T-cell (primary cell): ENCODE results near the gene DGKH. TPM values are rescaled to one million over a fixed set of nuclear protein-coding genes. Genes with fewer than 3 reads are reported as not detected.
"Not testable (repeated sequence)": the region's sequence is repeated elsewhere in the genome, so short reads cannot be mapped to it uniquely, and the experiment has no call there.

Source experiments
- ATAC-seq, 4 experiments: fragments of 200-7000 bp in 3 of 4; fragments of 150-1000 bp in 1 of 4; cut with Tn5 transposase; replicated peaks in 1 of 4; 1 replicate in 3 of 4; 2 replicates in 1 of 4; pipeline ENCODE4 v1.10.0; 2021; ENCODE audit warnings: moderate library complexity in 3 of 4, mild to moderate bottlenecking in 2 of 4, moderate number of reproducible peaks in 1 of 4
- CTCF ChIA-PET, 2 donors: fragments of 300-600 bp; sonication (Branson Sonifier 250); formaldehyde crosslinking; loops; one replicate each; lab custom pipeline; 2022; ENCODE audit warnings: antibody characterized with exemption in 2 of 2; lab: Charles Lee
- POLR2A ChIA-PET, 2 donors: fragments of 300-600 bp; sonication (Branson Sonifier 250); formaldehyde crosslinking; loops; one replicate each; lab custom pipeline; 2022; ENCODE audit warnings: antibody characterized with exemption in 2 of 2; lab: Charles Lee
- DNase-seq, 35 experiments: peaks; one replicate each; pipeline versions ENCODE4 v3.0.0 to v3.0.0-alpha.2; 2013 to 2023
- H3K27ac ChIP-seq: one replicate; pipeline ENCODE4 v1.5.1; 2013; ENCODE audit warnings: low read length
- H3K27me3 ChIP-seq, 2 experiments: replicated peaks in 1 of 2; 1 replicate in 1 of 2; 2 replicates in 1 of 2; pipeline versions ENCODE4 v1.6.1 to v1.7.0; 2013; ENCODE audit warnings: low read length in 1 of 2, mixed read lengths in 1 of 2; ENCODE audit not compliant: control insufficient read depth in 2 of 2, insufficient read depth in 2 of 2; ENCODE audit errors: extremely low read depth in 1 of 2
- H3K36me3 ChIP-seq, 2 donors: 1 replicate in 1 of 2; 2 replicates in 1 of 2; pipeline versions ENCODE4 v1.6.1 to v1.7.0; 2013; ENCODE audit warnings: low read length in 1 of 2; ENCODE audit not compliant: control insufficient read depth in 2 of 2, insufficient read depth in 1 of 2; ENCODE audit errors: extremely low read depth in 1 of 2
- H3K4me1 ChIP-seq, 2 experiments: 1 replicate in 1 of 2; 2 replicates in 1 of 2; pipeline versions ENCODE4 v1.6.1 to v1.7.0; 2013; ENCODE audit warnings: low read length in 2 of 2, mixed read lengths in 1 of 2; ENCODE audit not compliant: insufficient read depth in 2 of 2, control insufficient read depth in 1 of 2; ENCODE audit errors: extremely low read depth in 1 of 2
- H3K4me3 ChIP-seq, 2 donors: 1 replicate in 1 of 2; 2 replicates in 1 of 2; pipeline versions ENCODE4 v1.5.1 to v1.7.0; 2013; ENCODE audit warnings: mild to moderate bottlenecking in 2 of 2, low read length in 1 of 2, moderate library complexity in 1 of 2; ENCODE audit not compliant: control insufficient read depth in 1 of 2; ENCODE audit errors: extremely low read depth in 1 of 2
- H3K9me3 ChIP-seq: 2 replicates; pipeline ENCODE4 v1.7.0; 2013
- H3K27ac Mint-ChIP-seq, 2 donors: one replicate each; pipeline ENCODE4 v1.8.0; 2020 to 2021; ENCODE audit warnings: mild to moderate bottlenecking in 2 of 2, mixed read lengths in 2 of 2
- H3K27me3 Mint-ChIP-seq, 2 donors: one replicate each; pipeline ENCODE4 v1.8.0; 2021 to 2022; ENCODE audit warnings: mixed read lengths in 2 of 2
- H3K36me3 Mint-ChIP-seq: one replicate; pipeline ENCODE4 v1.8.0; 2021; ENCODE audit warnings: mixed read lengths
- H3K4me1 Mint-ChIP-seq, 3 donors: one replicate each; pipeline ENCODE4 v1.8.0; 2020 to 2022; ENCODE audit warnings: mixed read lengths in 3 of 3, mild to moderate bottlenecking in 1 of 3
- H3K4me3 Mint-ChIP-seq, 3 donors: one replicate each; pipeline ENCODE4 v1.8.0; 2020 to 2022; ENCODE audit warnings: mild to moderate bottlenecking in 3 of 3, mixed read lengths in 3 of 3, moderate library complexity in 3 of 3
- H3K9me3 Mint-ChIP-seq, 3 donors: one replicate each; pipeline ENCODE4 v1.8.0; 2020 to 2022; ENCODE audit warnings: mixed read lengths in 3 of 3
- WGBS: methylation state at CpG from one replicate; pipeline ENCODE4 v1.1.5; 2013; ENCODE audit warnings: missing lambda C conversion rate; ENCODE audit not compliant: insufficient coverage; 5-methylcytosine and 5-hydroxymethylcytosine counted together
- total RNA-seq, 35 experiments: library from RNA in 6 of 35; stranded (reverse) in 6 of 35; fragments of 120-200 nt in 1 of 35; gene quantifications; one replicate each; pipeline versions ENCODE4 v1.2.1 to v1.2.4 and lab custom pipeline; 2013 to 2026

Gene DGKH
- total RNA-seq, 5 donors from 2014 or later (not counting 1 experiment from before 2014, with no cell fraction given), result 8.6 to 14.6 (median 8.8) TPM

GRCh38 chr13:42163910-42164309 is 115.5 kb downstream of the DGKH start:
- H3K36me3 Mint-ChIP-seq, result peaks cover 55% of the 10 kb centered on the region
- not testable (repeated sequence) for H3K27ac Mint-ChIP-seq, H3K4me1 ChIP-seq

GRCh38 chr13:42164557-42165125 is 116.2 kb downstream of the DGKH start:
- Histone ChIP-seq H3K4me1 (no peaks in the 10 kb centered on the region), H3K4me3 (no peak overlapping the region), H3K27me3 (no peaks in the 10 kb centered on the region), H3K9me3 (no peaks in the 10 kb centered on the region), H3K36me3 (peaks cover 0 to 10% of the 10 kb centered on the region in 2 donors), H3K27ac (no peak overlapping the region)
- ChIA-PET CTCF (no interaction called here), POLR2A (no interaction called here)
- Mint-ChIP-seq H3K27ac (no peak overlapping the region), H3K9me3 (no peaks in the 10 kb centered on the region), H3K4me1 (no peaks in the 10 kb centered on the region), H3K4me3 (no peak overlapping the region), H3K36me3 (peaks cover 57% of the 10 kb centered on the region), H3K27me3 (no peaks in the 10 kb centered on the region)
- 100% methylated on average over 1 of the region's 3 CpGs for whole genome bisulfite sequencing
- no peak for DNase-seq
- no peak for ATAC-seq

More at GRCh38 chr13:42163910-42164309, 115.5 kb downstream of the DGKH start:
- H3K4me3 Mint-ChIP-seq, DNase-seq, H3K27ac ChIP-seq, H3K27me3 Mint-ChIP-seq, POLR2A ChIA-PET, H3K4me3 ChIP-seq, H3K4me1 Mint-ChIP-seq, ATAC-seq, CTCF ChIA-PET, H3K9me3 Mint-ChIP-seq, H3K27me3 ChIP-seq, H3K9me3 ChIP-seq: not testable (repeated sequence)
- peaks cover 0 to 12% of the 10 kb centered on the region in 2 donors for H3K36me3 ChIP-seq

- ATAC-seq (no peak), DNase-seq (no peak)
- Histone ChIP-seq H3K9me3 (no peaks in the 10 kb centered on the region), H3K4me1 (no peaks in the 10 kb centered on the region), H3K4me3 (no peak overlapping the region), H3K36me3 (peaks cover 0 to 4% of the 10 kb centered on the region in 2 donors), H3K27me3 (no peaks in the 10 kb centered on the region), H3K27ac (no peak overlapping the region)
- Mint-ChIP-seq H3K36me3 (peaks cover 45% of the 10 kb centered on the region), H3K4me3 (no peak overlapping the region), H3K27me3 (no peaks in the 10 kb centered on the region), H3K4me1 (no peaks in the 10 kb centered on the region), H3K9me3 (no peaks in the 10 kb centered on the region), H3K27ac (no peak overlapping the region)
- ChIA-PET POLR2A (no interaction called here), CTCF (no interaction called here)
- WGBS, result no CpG with 5 or more reads among the region's 4 CpGs
Measured at GRCh38 chr13:42168496-42168895, 120.0 kb downstream of the DGKH start.

- ChIA-PET CTCF (interaction anchor here in 1 of 2 donors (0.7 kb wide), 1 partner anchor 31 kb away, joined by 5 read pairs; no protein-coding TSS in a partner anchor), POLR2A (no interaction called here)
- Mint-ChIP-seq H3K4me3 (no peak overlapping the region), H3K4me1 (no peaks in the 10 kb centered on the region), H3K27ac (no peak overlapping the region), H3K36me3 (peaks cover 56% of the 10 kb centered on the region), H3K9me3 (no peaks in the 10 kb centered on the region), H3K27me3 (no peaks in the 10 kb centered on the region)
- Histone ChIP-seq H3K27me3 (no peaks in the 10 kb centered on the region), H3K4me1 (no peaks in the 10 kb centered on the region), H3K27ac (no peak overlapping the region), H3K36me3 (peaks cover 0 to 7% of the 10 kb centered on the region in 2 donors), H3K9me3 (no peaks in the 10 kb centered on the region), H3K4me3 (no peak overlapping the region)
- no peak for ATAC-seq
- 100% methylated on average over 2 of the region's 5 CpGs for WGBS
- no peak for DNase-seq
Measured at GRCh38 chr13:42170029-42170428, 121.6 kb downstream of the DGKH start.

- Histone ChIP-seq H3K9me3 (no peaks in the 10 kb centered on the region), H3K4me3 (no peak overlapping the region), H3K27me3 (no peaks in the 10 kb centered on the region), H3K36me3 (peaks cover 0 to 6% of the 10 kb centered on the region in 2 donors), H3K27ac (no peak overlapping the region), H3K4me1 (peaks cover 0 to 12% of the 10 kb centered on the region in 2 experiments)
- ATAC-seq (no peak), DNase-seq (no peak)
- H3K27me3 Mint-ChIP-seq, result no peaks in the 10 kb centered on the region
- no CpG with 5 or more reads among the region's 4 CpGs for WGBS
- H3K4me1 Mint-ChIP-seq, result peaks cover 5 to 11% (median 6%) of the 10 kb centered on the region in 3 donors
- no peak overlapping the region for H3K27ac Mint-ChIP-seq
- CTCF ChIA-PET, result no interaction called here
- peaks cover 43% of the 10 kb centered on the region for H3K36me3 Mint-ChIP-seq
- H3K4me3 Mint-ChIP-seq, result no peak overlapping the region
- no peaks in the 10 kb centered on the region for H3K9me3 Mint-ChIP-seq
- POLR2A ChIA-PET, result interaction anchor here in 1 of 2 donors (0.6 kb wide), 1 partner anchor 1246 kb away, joined by 3 read pairs; no protein-coding TSS in a partner anchor
Measured at GRCh38 chr13:42173789-42174343, 125.4 kb downstream of the DGKH start.

GRCh38 chr13:42174344-42175162 is 126.1 kb downstream of the DGKH start:
- peaks cover 0 to 9% of the 10 kb centered on the region in 2 donors for H3K36me3 ChIP-seq
- CTCF ChIA-PET, result no interaction called here
- H3K9me3 ChIP-seq, result no peaks in the 10 kb centered on the region
- no peaks in the 10 kb centered on the region for H3K27me3 ChIP-seq
- peaks cover 5 to 11% (median 6%) of the 10 kb centered on the region in 3 donors for H3K4me1 Mint-ChIP-seq
- H3K27me3 Mint-ChIP-seq, result no peaks in the 10 kb centered on the region
- H3K9me3 Mint-ChIP-seq, result no peaks in the 10 kb centered on the region
- H3K36me3 Mint-ChIP-seq, result peaks cover 38% of the 10 kb centered on the region
- H3K27ac ChIP-seq, result no peak overlapping the region
- no peak overlapping the region for H3K4me3 ChIP-seq
- H3K4me3 Mint-ChIP-seq, result no peak overlapping the region
- POLR2A ChIA-PET, result interaction anchor here in 1 of 2 donors (0.6 kb wide), 1 partner anchor 1246 kb away, joined by 3 read pairs; no protein-coding TSS in a partner anchor
- ATAC-seq, result no peak
- DNase-seq, result no peak
- no peak overlapping the region for H3K27ac Mint-ChIP-seq
- 100% methylated on average over 3 of the region's 8 CpGs for WGBS
- peaks cover 0 to 12% of the 10 kb centered on the region in 2 experiments for H3K4me1 ChIP-seq
